Measurements from ENCODE around the gene TMEM132D.

GRCh38 chr12:129258781-129259318 is 645.0 kb downstream of the TMEM132D start:
- TF ChIP-seq CTCF (IDR thresholded peaks at IDR 0.05) (no peak), EZH2phosphoT487 (IDR thresholded peaks at IDR 0.05) (no peak)
